Measurements from ENCODE around the gene EIF3D.
"Not testable (repeated sequence)": the region's sequence is repeated elsewhere in the genome, so short reads cannot be mapped to it uniquely, and the experiment has no call there.

EIF3D gene

DNA sequence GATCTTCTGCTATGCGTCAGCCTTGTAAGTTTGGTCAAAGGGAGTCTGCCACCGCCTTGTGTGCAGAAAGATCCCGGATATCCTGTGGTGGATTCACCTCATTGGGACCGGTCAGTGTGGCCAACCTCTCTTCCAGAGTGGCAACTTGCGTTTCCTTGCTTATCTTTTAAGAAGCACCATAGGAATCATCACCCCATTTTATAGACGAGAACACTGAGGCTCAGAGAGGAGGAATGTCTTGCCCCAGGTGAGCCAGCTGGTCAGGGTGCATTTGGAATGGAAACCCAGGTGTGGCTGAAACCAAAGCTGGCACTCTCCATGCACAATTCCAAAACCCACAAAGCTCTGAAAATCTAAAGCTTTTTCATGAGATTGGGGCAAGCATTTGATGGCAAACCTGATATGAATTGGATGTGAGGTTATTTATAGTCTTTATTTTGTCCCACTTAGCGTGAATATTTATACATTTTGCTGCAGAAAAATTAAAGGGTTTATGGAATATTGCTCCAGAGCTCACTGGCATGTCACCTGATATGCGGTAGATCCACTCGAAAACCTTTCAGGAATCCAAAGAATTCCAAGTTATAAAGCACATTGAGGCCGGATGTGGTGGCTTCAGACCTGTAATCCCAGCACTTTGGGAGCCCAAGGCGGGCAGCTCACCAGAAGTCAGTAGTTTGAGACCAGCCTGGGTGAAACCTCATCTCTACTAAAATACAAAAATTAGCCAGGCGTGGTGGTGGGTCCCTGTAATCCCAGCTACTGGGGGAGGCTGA is 12.1 kb upstream of the EIF3D start:
- no peak overlapping the region for H3K27ac ChIP-seq (ENCODE audit: low read depth, low read length)
- H3K9me2 ChIP-seq (replicated peaks; ENCODE audit: control insufficient read depth, low read length): no peaks in the 10 kb centered on the region
- H4K20me1 ChIP-seq (ENCODE audit: control insufficient read depth, insufficient read depth, low read depth, low read length): no peaks in the 10 kb centered on the region
- H3K4me1 ChIP-seq (ENCODE audit: control insufficient read depth, low read length): no peaks in the 10 kb centered on the region
- H3K4me3 ChIP-seq (ENCODE audit: low read length): no peak overlapping the region
- H3K27me3 ChIP-seq (ENCODE audit: control insufficient read depth, low read length): peaks cover 13% of the 10 kb centered on the region; the same call in 1 of the 2 replicates
- no peaks in the 10 kb centered on the region for H3F3A ChIP-seq (ENCODE audit: control insufficient read depth, insufficient read depth)
- TF ChIP-seq, protein P1, sequence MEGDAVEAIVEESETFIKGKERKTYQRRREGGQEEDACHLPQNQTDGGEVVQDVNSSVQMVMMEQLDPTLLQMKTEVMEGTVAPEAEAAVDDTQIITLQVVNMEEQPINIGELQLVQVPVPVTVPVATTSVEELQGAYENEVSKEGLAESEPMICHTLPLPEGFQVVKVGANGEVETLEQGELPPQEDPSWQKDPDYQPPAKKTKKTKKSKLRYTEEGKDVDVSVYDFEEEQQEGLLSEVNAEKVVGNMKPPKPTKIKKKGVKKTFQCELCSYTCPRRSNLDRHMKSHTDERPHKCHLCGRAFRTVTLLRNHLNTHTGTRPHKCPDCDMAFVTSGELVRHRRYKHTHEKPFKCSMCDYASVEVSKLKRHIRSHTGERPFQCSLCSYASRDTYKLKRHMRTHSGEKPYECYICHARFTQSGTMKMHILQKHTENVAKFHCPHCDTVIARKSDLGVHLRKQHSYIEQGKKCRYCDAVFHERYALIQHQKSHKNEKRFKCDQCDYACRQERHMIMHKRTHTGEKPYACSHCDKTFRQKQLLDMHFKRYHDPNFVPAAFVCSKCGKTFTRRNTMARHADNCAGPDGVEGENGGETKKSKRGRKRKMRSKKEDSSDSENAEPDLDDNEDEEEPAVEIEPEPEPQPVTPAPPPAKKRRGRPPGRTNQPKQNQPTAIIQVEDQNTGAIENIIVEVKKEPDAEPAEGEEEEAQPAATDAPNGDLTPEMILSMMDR (IDR thresholded peaks at IDR 0.05; ENCODE audit: low read depth, low read length, poor library complexity, severe bottlenecking): no peak
- TF ChIP-seq EZH2phosphoT487 (IDR thresholded peaks at IDR 0.05; ENCODE audit: borderline replicate concordance, low read length): no peak
- H3K4me2 ChIP-seq (ENCODE audit: low read length): no peak overlapping the region
- H3K36me3 ChIP-seq (ENCODE audit: control insufficient read depth, low read length): no peaks in the 10 kb centered on the region
- no peaks in the 10 kb centered on the region for H3K9me3 ChIP-seq (ENCODE audit: control insufficient read depth, insufficient read depth, low read length)
- H3K79me2 ChIP-seq (ENCODE audit: control insufficient read depth, low read length): no peaks in the 10 kb centered on the region

DNA sequence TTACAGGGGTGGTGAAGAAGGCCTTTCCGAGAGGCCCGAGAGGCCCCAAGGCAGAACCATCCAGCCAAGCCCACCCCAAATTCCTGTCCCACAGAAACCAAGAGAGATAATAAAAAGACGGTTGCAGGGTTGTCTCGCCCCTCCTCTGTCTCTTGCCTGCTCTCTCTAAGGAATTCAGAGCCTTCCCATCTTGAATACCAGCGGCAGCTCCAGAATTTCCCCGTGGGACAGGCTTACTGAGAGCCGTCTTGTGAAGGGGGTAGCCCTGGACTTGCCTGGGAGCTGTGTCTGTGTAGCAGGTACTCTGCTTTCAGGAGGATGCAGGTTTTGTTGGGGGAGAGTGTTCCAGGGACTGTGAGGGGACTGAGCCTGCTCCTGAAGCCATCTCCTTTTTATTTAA is 9.6 kb upstream of the EIF3D start:
- TF ChIP-seq EZH2phosphoT487 (IDR thresholded peaks at IDR 0.05; ENCODE audit: borderline replicate concordance, low read length): no peak
- TF ChIP-seq, protein P1 (IDR thresholded peaks at IDR 0.05; ENCODE audit: low read depth, low read length, poor library complexity, severe bottlenecking): no peak
- Histone ChIP-seq H3K9me2 (replicated peaks; ENCODE audit: control insufficient read depth, low read length) (no peaks in the 10 kb centered on the region), H3K79me2 (ENCODE audit: control insufficient read depth, low read length) (no peaks in the 10 kb centered on the region), H3K27me3 (ENCODE audit: control insufficient read depth, low read length) (peaks cover 7% of the 10 kb centered on the region; the same call in 1 of the 2 replicates), H3K4me3 (ENCODE audit: low read length) (no peak overlapping the region), H3K9me3 (ENCODE audit: control insufficient read depth, insufficient read depth, low read length) (no peaks in the 10 kb centered on the region), H3K4me1 (ENCODE audit: control insufficient read depth, low read length) (no peaks in the 10 kb centered on the region), H3K27ac (ENCODE audit: low read depth, low read length) (no peak overlapping the region), H3K4me2 (ENCODE audit: low read length) (no peak overlapping the region), H3K36me3 (ENCODE audit: control insufficient read depth, low read length) (no peaks in the 10 kb centered on the region), H3F3A (ENCODE audit: control insufficient read depth, insufficient read depth) (no peaks in the 10 kb centered on the region), H4K20me1 (ENCODE audit: control insufficient read depth, insufficient read depth, low read depth, low read length) (no peaks in the 10 kb centered on the region)

DNA sequence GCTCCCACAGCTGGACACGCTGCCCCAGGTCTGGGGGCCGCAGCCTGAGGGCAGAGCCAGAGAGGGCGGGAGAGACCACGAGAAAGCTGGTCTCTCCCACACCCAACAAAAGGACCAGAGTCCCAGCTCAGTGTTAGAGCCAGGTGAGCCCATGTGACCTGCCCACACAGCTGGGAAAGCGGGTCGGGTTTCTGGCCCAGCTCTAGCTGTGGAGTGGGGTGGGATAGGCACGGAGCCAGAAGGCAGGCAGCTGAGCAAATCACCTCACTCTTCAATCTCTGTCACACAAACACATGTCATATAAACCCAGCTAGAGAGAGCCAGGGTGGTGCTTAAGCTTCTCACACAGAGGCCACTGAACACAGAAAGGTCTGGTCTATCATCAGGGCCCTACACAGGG is 7.8 kb upstream of the EIF3D start:
- Histone ChIP-seq H3K79me2 (ENCODE audit: control insufficient read depth, low read length) (no peaks in the 10 kb centered on the region), H3K9me2 (replicated peaks; ENCODE audit: control insufficient read depth, low read length) (no peaks in the 10 kb centered on the region), H4K20me1 (ENCODE audit: control insufficient read depth, insufficient read depth, low read depth, low read length) (no peaks in the 10 kb centered on the region), H3K4me3 (ENCODE audit: low read length) (no peak overlapping the region), H3K4me2 (ENCODE audit: low read length) (no peak overlapping the region), H3K4me1 (ENCODE audit: control insufficient read depth, low read length) (no peaks in the 10 kb centered on the region), H3F3A (ENCODE audit: control insufficient read depth, insufficient read depth) (no peaks in the 10 kb centered on the region), H3K36me3 (ENCODE audit: control insufficient read depth, low read length) (no peaks in the 10 kb centered on the region), H3K27ac (ENCODE audit: low read depth, low read length) (no peak overlapping the region), H3K27me3 (ENCODE audit: control insufficient read depth, low read length) (peaks cover 7% of the 10 kb centered on the region; the same call in 1 of the 2 replicates), H3K9me3 (ENCODE audit: control insufficient read depth, insufficient read depth, low read length) (no peaks in the 10 kb centered on the region)
- TF ChIP-seq EZH2phosphoT487 (IDR thresholded peaks at IDR 0.05; ENCODE audit: borderline replicate concordance, low read length): no peak
- TF ChIP-seq, protein P1 (IDR thresholded peaks at IDR 0.05; ENCODE audit: low read depth, low read length, poor library complexity, severe bottlenecking): no peak

DNA sequence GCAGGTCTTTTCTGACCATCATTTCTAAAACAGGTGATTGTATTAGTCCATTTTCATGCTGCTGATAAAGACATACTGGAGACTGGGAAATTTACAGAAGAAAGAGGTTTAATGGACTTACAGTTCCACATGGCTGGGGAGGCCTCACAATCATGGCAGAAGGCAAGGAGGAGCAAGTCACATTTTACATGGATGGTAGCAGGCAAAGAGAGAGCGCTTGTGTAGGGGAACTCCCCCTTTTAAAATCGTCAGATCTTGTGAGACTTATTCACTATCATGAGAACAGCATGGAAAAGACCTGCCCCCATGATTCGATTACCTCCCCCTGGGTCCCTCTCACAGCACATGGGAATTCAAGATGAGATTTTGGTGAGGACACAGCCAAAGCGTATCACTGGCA is 4.4 kb upstream of the EIF3D start:
- not testable (repeated sequence) for H3F3A ChIP-seq (ENCODE audit: control insufficient read depth, insufficient read depth); H3K4me3 ChIP-seq (ENCODE audit: low read length); H3K27me3 ChIP-seq (ENCODE audit: control insufficient read depth, low read length); H3K4me2 ChIP-seq (ENCODE audit: low read length); H3K4me1 ChIP-seq (ENCODE audit: control insufficient read depth, low read length); H3K9me3 ChIP-seq (ENCODE audit: control insufficient read depth, insufficient read depth, low read length); H3K79me2 ChIP-seq (ENCODE audit: control insufficient read depth, low read length); H3K9me2 ChIP-seq (replicated peaks; ENCODE audit: control insufficient read depth, low read length); H3K36me3 ChIP-seq (ENCODE audit: control insufficient read depth, low read length); H3K27ac ChIP-seq (ENCODE audit: low read depth, low read length); H4K20me1 ChIP-seq (ENCODE audit: control insufficient read depth, insufficient read depth, low read depth, low read length)
